ENCODE data around the gene NTSR1. TPM values are rescaled to one million over a fixed set of nuclear protein-coding genes. Genes with fewer than 3 reads are reported as not detected.

NTSR1 gene
- total and polyA plus RNA-seq, 2 of the 13 experiments (the other 11 are each of a cell fraction or from before 2014, with no cell fraction given): 0.09 to 0.12 TPM

DNA sequence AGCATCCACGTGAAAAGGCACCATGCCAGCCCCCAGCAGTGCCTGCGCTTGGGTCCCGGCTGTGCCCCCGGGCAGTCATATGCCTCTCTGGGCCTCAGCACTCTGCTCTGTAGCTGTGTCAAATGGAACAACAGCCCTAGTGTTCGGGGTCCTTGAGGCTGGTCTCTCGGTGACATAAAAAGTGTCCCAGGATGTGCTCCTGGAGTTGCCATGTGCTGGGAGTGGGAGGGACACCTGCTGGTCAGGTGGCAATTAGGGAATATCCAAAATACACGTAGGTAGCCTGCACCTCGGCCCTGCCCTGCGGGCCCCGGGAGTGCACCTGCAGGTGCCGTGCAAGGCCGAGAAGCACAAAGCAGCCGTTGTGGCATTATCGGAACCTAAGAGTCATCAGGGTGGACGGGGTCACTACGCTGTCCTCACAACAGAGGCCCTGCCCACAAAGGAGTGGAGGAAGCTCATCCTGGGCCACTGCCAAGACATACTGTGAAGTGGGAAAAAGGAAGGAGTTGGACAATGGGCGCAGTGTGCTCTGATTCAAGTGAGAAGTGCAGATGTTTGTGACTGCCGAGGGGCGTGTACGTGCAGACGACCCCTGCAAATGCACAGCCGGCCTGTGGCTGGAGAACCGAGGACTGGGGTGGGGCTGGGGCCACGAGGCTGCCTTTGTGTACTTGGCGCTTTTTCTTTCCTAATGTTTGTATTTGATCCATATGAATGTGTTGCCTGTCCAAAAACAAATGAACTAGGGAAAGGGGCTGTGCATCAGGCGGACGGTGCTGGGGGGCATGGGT is 41.7 kb upstream of the NTSR1 start:
- peaks cover 75% of the 10 kb centered on the region for H3K4me1 ChIP-seq (ENCODE audit: insufficient read depth, low read length)
- 2% methylated on average over 24 of the region's 27 CpGs for WGBS (ENCODE audit: low lambda C conversion rate)
- no peaks in the 10 kb centered on the region for H3K79me2 ChIP-seq (ENCODE audit: insufficient read depth, low read length)
- peak overlapping the region; percentile 68 for H3K4me2 ChIP-seq (ENCODE audit: low read depth, low read length)
- ATAC-seq: peak; percentile 80
- BruUV-seq (replicated peaks): no TSS peak
- ChIA-PET POLR2A (interaction anchor here (0.6 to 4.6 kb wide), 20 partner anchors 8 to 289 kb away, joined by 3 to 47 read pairs (median 6); partner anchors contain the start of genes COL9A3, GID8, MRGBP and OGFR), CTCF (ENCODE audit: low intra/inter-chr PET ratio, low total read pairs) (interaction anchor here (1.5 to 4.8 kb wide), 2 partner anchors 124 to 142 kb away, joined by 5 to 93 read pairs; no protein-coding TSS in a partner anchor)
- no peaks in the 10 kb centered on the region for H4K20me1 ChIP-seq (ENCODE audit: insufficient read depth, low read length)
- peak overlapping the region; percentile 66 for H3K9ac ChIP-seq (ENCODE audit: insufficient read depth, low read depth, low read length)
- intact Hi-C loops (cut with micrococcal nuclease; ENCODE audit: unreplicated experiment) (loop anchor here (1.0 to 5.0 kb wide), 4 partner anchors 15 to 205 kb away; no protein-coding TSS in a partner anchor), in situ Hi-C loops (cut with HindIII; ENCODE audit: extremely low pct_ligation_motif_present, low pct_unique_long_range_greater_than_20kb) (loop anchor here (5.0 kb wide), 1 partner anchor 125 kb away; no protein-coding TSS in a partner anchor)
- peak overlapping the region; percentile 71 for H3K27ac ChIP-seq (ENCODE audit: extremely low read length, insufficient read depth, low read length)
- FAIRE-seq: peak; percentile 90
- peaks cover 1 to 20% of the 10 kb centered on the region in 2 experiments; a peak in 2 of 5 replicates for H3K36me3 ChIP-seq (replicated peaks in 1 of 2; ENCODE audit: control insufficient read depth in 1 of 2, insufficient read depth in 2 of 2, low read length in 2 of 2)
- peak overlapping the region in 2 of 3 experiments; percentile 44 to 59; a peak in 4 of 6 replicates for H3K4me3 ChIP-seq (replicated peaks in 1 of 3; ENCODE audit: insufficient read depth in 1 of 3, low read depth in 2 of 3, low read length in 3 of 3)
- H3K27me3 ChIP-seq (ENCODE audit: control insufficient read depth in 1 of 2, insufficient read depth in 2 of 2, low read length in 2 of 2): no peaks in the 10 kb centered on the region
- no peak overlapping the region for H2AFZ ChIP-seq (ENCODE audit: low read length)
- peak; percentile 100 for DNase-seq (ENCODE audit: low spot score)
- H3K9me3 ChIP-seq (ENCODE audit: low read length): no peaks in the 10 kb centered on the region
- TF ChIP-seq EED (CRISPR knock-in tag; IDR thresholded peaks at IDR 0.05): peak; percentile 80; the same call in 1 of the 2 replicates
- TF ChIP-seq, protein P1, sequence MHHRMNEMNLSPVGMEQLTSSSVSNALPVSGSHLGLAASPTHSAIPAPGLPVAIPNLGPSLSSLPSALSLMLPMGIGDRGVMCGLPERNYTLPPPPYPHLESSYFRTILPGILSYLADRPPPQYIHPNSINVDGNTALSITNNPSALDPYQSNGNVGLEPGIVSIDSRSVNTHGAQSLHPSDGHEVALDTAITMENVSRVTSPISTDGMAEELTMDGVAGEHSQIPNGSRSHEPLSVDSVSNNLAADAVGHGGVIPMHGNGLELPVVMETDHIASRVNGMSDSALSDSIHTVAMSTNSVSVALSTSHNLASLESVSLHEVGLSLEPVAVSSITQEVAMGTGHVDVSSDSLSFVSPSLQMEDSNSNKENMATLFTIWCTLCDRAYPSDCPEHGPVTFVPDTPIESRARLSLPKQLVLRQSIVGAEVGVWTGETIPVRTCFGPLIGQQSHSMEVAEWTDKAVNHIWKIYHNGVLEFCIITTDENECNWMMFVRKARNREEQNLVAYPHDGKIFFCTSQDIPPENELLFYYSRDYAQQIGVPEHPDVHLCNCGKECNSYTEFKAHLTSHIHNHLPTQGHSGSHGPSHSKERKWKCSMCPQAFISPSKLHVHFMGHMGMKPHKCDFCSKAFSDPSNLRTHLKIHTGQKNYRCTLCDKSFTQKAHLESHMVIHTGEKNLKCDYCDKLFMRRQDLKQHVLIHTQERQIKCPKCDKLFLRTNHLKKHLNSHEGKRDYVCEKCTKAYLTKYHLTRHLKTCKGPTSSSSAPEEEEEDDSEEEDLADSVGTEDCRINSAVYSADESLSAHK (CRISPR knock-in tag; IDR thresholded peaks at IDR 0.05; ENCODE audit: borderline replicate concordance): no peak
- 0 out of 2 replicates have a peak, but pooled peaks have one; percentile 57 for TF ChIP-seq YEATS2 (CRISPR knock-in tag; IDR thresholded peaks at IDR 0.05; ENCODE audit: borderline replicate concordance)
- peak; percentile 96 for TF ChIP-seq RXRB (CRISPR knock-in tag; IDR thresholded peaks at IDR 0.05; ENCODE audit: borderline replicate concordance)
- TF ChIP-seq KDM4B (CRISPR knock-in tag; IDR thresholded peaks at IDR 0.05): peak; percentile 83; the same call in 1 of the 2 replicates
- no peak for TF ChIP-seq RFXANK (CRISPR knock-in tag; IDR thresholded peaks at IDR 0.05)
- TF ChIP-seq ZNF550 (CRISPR knock-in tag; IDR thresholded peaks at IDR 0.05; ENCODE audit: borderline replicate concordance): no peak
- peak; percentile 82; the same call in 1 of the 2 replicates for TF ChIP-seq ZNF570 (CRISPR knock-in tag; IDR thresholded peaks at IDR 0.05; ENCODE audit: borderline replicate concordance)
- no peak for TF ChIP-seq ZNF569 (CRISPR knock-in tag; IDR thresholded peaks at IDR 0.05; ENCODE audit: borderline replicate concordance)
- TF ChIP-seq, protein P2, sequence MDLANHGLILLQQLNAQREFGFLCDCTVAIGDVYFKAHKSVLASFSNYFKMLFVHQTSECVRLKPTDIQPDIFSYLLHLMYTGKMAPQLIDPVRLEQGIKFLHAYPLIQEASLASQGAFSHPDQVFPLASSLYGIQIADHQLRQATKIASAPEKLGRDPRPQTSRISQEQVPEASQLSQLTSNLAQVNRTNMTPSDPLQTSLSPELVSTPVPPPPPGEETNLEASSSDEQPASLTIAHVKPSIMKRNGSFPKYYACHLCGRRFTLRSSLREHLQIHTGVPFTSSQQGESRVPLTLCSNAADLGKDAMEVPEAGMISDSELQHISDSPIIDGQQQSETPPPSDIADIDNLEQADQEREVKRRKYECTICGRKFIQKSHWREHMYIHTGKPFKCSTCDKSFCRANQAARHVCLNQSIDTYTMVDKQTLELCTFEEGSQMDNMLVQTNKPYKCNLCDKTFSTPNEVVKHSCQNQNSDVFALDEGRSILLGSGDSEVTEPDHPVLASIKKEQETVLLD (CRISPR knock-in tag; IDR thresholded peaks at IDR 0.05; ENCODE audit: low read depth): peak; percentile 80
- TF ChIP-seq ZNF652 (CRISPR knock-in tag; IDR thresholded peaks at IDR 0.05; ENCODE audit: borderline replicate concordance, low read depth): 0 out of 2 replicates have a peak, but pooled peaks have one; percentile 9
- no peak for TF ChIP-seq STAT5B (CRISPR knock-in tag; IDR thresholded peaks at IDR 0.05)
- TF ChIP-seq ZFAT (CRISPR knock-in tag; conservative IDR thresholded peaks at IDR 0.05): no peak
- TF ChIP-seq ZNF17 (CRISPR knock-in tag; IDR thresholded peaks at IDR 0.05): no peak
- peak; percentile 83; the same call in 1 of the 2 replicates for TF ChIP-seq ZNF337 (CRISPR knock-in tag; IDR thresholded peaks at IDR 0.05; ENCODE audit: borderline replicate concordance, low read depth)
- peak; percentile 80 for TF ChIP-seq REL (CRISPR knock-in tag; conservative IDR thresholded peaks at IDR 0.05)
- peak; percentile 93 for TF ChIP-seq NCOA1 (CRISPR knock-in tag; IDR thresholded peaks at IDR 0.05)
- peak; percentile 95 for TF ChIP-seq ZSCAN21 (CRISPR knock-in tag; IDR thresholded peaks at IDR 0.05; ENCODE audit: borderline replicate concordance)
